Activated T-helper 2 cell treated with anti-CD3 and anti-CD28 coated beads, Interferon-gamma antibody, Interleukin-2, Interleukin-4, amounts not matched to agents 10 μg/mL and 5 μg/mL and 100 μg/mL, durations not matched to agents 14 hours and 24 hours and 36 hours (primary cell): ENCODE results near the gene NBEA. TPM values are rescaled to one million over a fixed set of nuclear protein-coding genes. Genes with fewer than 3 reads are reported as not detected.

ENCODE experiments used
- DNase-seq: peaks from one replicate; pipeline ENCODE4 v3.0.0; 2021; ENCODE audit warnings: low spot score
- H3K27ac Mint-ChIP-seq: one replicate; pipeline ENCODE4 v1.8.0; 2021; ENCODE audit warnings: mixed read lengths
- H3K27me3 Mint-ChIP-seq: one replicate; pipeline ENCODE4 v1.8.0; 2021; ENCODE audit warnings: low read depth, mixed read lengths
- H3K36me3 Mint-ChIP-seq: one replicate; pipeline ENCODE4 v1.8.0; 2021; ENCODE audit warnings: low read depth, mixed read lengths
- H3K4me1 Mint-ChIP-seq: one replicate; pipeline ENCODE4 v1.8.0; 2021; ENCODE audit warnings: low read depth, mixed read lengths
- H3K4me3 Mint-ChIP-seq: one replicate; pipeline ENCODE4 v1.8.0; 2021; ENCODE audit warnings: low read depth, mild to moderate bottlenecking, moderate library complexity, mixed read lengths
- H3K9me3 Mint-ChIP-seq: one replicate; pipeline ENCODE4 v1.8.0; 2021; ENCODE audit warnings: mixed read lengths
- intact Hi-C: fragments of 100-400 bp; cut with micrococcal nuclease; formaldehyde crosslinking; loops from one replicate; pipeline ENCODE4 v1.15.1; 2023
- total RNA-seq: library from RNA; stranded (reverse); gene quantifications from 2 replicates; pipeline ENCODE4 v1.2.3, GENCODE V29; 2022

Gene NBEA
- total RNA-seq, 1 donor from 2014 or later, result 0.14 TPM

GRCh38 chr13:35162420-35162819 is 220.3 kb downstream of the NBEA start:
- Mint-ChIP-seq H3K4me1 (peaks cover 13% of the 10 kb centered on the region), H3K4me3 (peak overlapping the region; percentile 20), H3K27me3 (no peaks in the 10 kb centered on the region), H3K36me3 (no peaks in the 10 kb centered on the region), H3K27ac (no peak overlapping the region), H3K9me3 (no peaks in the 10 kb centered on the region)
- intact Hi-C loops, result loop anchor here (5.0 to 10.0 kb wide), 3 partner anchors 1008 to 1620 kb away; no protein-coding TSS in a partner anchor
- DNase-seq, result no peak

GRCh38 chr13:35163674-35164073 is 221.6 kb downstream of the NBEA start:
- DNase-seq, result no peak
- no peaks in the 10 kb centered on the region for H3K27me3 Mint-ChIP-seq
- no peaks in the 10 kb centered on the region for H3K9me3 Mint-ChIP-seq
- peaks cover 13% of the 10 kb centered on the region for H3K4me1 Mint-ChIP-seq
- H3K4me3 Mint-ChIP-seq, result no peak overlapping the region
- intact Hi-C loops, result loop anchor here (5.0 to 10.0 kb wide), 3 partner anchors 1009 to 1621 kb away; no protein-coding TSS in a partner anchor
- H3K36me3 Mint-ChIP-seq, result no peaks in the 10 kb centered on the region
- H3K27ac Mint-ChIP-seq, result no peak overlapping the region

DNA sequence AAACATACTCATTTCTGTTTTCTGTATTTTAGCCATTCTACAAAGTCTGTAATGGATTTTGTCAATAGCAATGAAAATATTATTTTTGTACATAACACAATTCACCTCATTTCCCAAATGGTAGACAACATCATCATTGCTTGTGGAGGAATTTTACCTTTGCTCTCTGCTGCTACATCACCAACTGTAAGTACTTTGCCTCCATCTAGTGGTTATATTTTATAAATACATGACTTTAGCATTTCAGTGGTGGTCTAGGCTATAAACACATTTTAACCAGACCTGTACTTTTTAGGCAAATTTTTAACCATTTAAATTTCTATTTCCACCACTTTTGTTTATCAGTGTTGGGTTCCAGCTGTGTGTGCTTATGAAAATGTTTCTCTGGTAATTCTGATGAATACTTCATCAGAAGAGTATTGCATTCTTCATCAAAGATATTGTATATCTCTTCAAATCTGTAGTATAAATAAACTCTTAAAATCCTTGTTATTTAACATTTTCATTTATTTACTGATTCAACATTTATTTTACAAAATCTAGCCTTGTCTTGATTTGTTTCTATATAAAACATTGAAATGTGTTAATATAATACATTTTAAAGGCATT is 222.4 kb downstream of the NBEA start:
- peaks cover 8% of the 10 kb centered on the region for H3K4me1 Mint-ChIP-seq
- intact Hi-C loops, result loop anchor here (5.0 to 10.0 kb wide), 3 partner anchors 1010 to 1622 kb away; no protein-coding TSS in a partner anchor

DNA sequence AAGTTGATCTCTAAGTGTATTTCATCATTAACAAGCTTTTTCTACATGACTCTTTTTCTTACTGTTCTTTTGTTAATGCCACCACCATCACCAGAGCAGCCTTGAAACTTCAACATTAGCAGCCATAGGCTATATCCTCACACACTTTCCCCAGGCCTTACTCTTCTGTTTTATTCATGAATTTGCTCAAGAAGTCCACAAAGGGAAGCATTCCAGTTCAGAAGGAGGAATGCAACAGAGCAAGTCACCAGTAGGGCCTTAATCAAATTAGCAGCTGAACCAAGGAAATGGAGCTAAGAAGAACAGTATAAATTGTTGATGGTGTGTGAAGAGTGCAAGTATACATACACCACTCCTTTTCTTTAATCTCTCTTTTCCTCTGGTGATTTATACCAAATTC is 223.1 kb downstream of the NBEA start:
- Mint-ChIP-seq H3K4me3 (no peak overlapping the region), H3K4me1 (peaks cover 7% of the 10 kb centered on the region), H3K27me3 (no peaks in the 10 kb centered on the region), H3K27ac (no peak overlapping the region), H3K9me3 (no peaks in the 10 kb centered on the region), H3K36me3 (no peaks in the 10 kb centered on the region)
- intact Hi-C loops, result loop anchor here (10.0 kb wide), 2 partner anchors 1010 to 1340 kb away; no protein-coding TSS in a partner anchor
- no peak for DNase-seq

More for the DNA sequence above, 222.4 kb downstream of the NBEA start:
- Mint-ChIP-seq H3K36me3 (no peaks in the 10 kb centered on the region), H3K27ac (no peak overlapping the region), H3K4me3 (no peak overlapping the region), H3K27me3 (no peaks in the 10 kb centered on the region), H3K9me3 (no peaks in the 10 kb centered on the region)
- no peak for DNase-seq

DNA sequence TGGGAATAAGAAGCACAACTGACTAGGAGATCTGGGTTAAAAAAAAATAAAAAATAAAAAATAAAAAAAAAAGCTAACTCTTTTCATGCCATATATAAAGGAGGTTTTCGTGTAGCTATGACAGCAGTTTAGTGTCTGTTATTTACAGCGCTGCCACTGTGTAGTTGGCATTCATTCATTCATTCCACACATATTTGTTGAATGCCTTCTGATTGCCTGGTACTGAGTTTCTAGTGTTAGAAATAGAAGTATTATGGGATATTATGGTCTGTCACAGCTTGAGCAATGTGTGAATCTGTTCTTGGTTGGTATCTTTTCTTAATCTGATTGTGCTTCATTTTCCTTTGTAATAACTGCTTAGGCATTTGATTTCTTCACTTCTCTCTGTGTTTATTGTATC is 237.4 kb downstream of the NBEA start:
- Mint-ChIP-seq H3K27me3 (no peaks in the 10 kb centered on the region), H3K4me3 (no peak overlapping the region), H3K4me1 (no peaks in the 10 kb centered on the region), H3K36me3 (no peaks in the 10 kb centered on the region), H3K27ac (no peak overlapping the region), H3K9me3 (no peaks in the 10 kb centered on the region)
- intact Hi-C loops, result no loop called here
- no peak for DNase-seq

- no peaks in the 10 kb centered on the region for H3K27me3 Mint-ChIP-seq
- intact Hi-C loops, result no loop called here
- H3K27ac Mint-ChIP-seq, result no peak overlapping the region
- no peak for DNase-seq
- H3K4me3 Mint-ChIP-seq, result no peak overlapping the region
- H3K9me3 Mint-ChIP-seq, result no peaks in the 10 kb centered on the region
- H3K4me1 Mint-ChIP-seq, result no peaks in the 10 kb centered on the region
- H3K36me3 Mint-ChIP-seq, result no peaks in the 10 kb centered on the region
Observed at GRCh38 chr13:35179920-35180663, 238.0 kb downstream of the NBEA start.

DNA sequence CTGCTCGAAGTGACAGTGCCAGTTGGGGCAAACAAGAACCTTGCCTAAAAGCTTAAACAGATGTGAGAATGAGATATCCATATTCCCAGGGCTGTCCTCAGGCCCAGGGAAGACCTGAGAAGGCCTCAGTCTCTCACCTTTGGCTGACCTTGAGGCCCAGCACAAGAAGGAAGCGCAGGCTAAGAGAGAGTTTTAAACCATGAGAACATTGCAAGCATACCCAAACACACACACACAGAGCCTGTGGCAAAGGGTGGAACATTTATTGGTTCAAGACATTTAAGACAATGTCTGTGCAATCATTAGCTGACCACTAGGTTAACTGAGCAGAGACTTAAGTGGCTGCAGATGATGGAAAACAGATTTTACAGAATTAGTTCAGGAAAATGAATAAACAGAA is 248.2 kb downstream of the NBEA start:
- Mint-ChIP-seq H3K9me3 (no peaks in the 10 kb centered on the region), H3K4me3 (no peak overlapping the region), H3K36me3 (no peaks in the 10 kb centered on the region), H3K4me1 (no peaks in the 10 kb centered on the region), H3K27me3 (no peaks in the 10 kb centered on the region), H3K27ac (no peak overlapping the region)
- intact Hi-C loops, result no loop called here
- no peak for DNase-seq

DNA sequence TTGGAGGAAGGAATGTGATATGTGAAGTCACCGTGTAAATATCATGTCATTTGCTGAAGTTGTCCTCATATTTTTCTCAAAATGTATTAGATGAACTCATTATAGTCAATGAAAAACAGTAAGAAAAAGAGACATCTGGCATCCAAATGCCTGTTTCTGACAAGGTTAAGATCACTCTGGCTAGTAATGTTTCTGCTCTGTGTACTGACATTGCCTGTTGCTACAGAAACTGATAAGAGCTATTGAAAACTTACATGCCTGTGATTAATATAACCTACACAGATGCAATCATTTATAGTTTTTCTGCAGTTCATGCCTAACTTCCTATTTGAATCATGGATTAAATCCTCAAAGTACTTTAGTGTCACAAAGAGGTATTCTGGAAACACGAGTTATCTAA is 249.8 kb downstream of the NBEA start:
- no peak for DNase-seq
- Mint-ChIP-seq H3K4me3 (no peak overlapping the region), H3K27me3 (no peaks in the 10 kb centered on the region), H3K36me3 (no peaks in the 10 kb centered on the region), H3K27ac (no peak overlapping the region), H3K9me3 (no peaks in the 10 kb centered on the region), H3K4me1 (no peaks in the 10 kb centered on the region)
- intact Hi-C loops, result no loop called here

GRCh38 chr13:35198613-35199200 is 256.6 kb downstream of the NBEA start:
- intact Hi-C loops, result no loop called here
- DNase-seq, result no peak
- Mint-ChIP-seq H3K27me3 (no peaks in the 10 kb centered on the region), H3K4me3 (no peak overlapping the region), H3K9me3 (no peaks in the 10 kb centered on the region), H3K27ac (no peak overlapping the region), H3K36me3 (no peaks in the 10 kb centered on the region), H3K4me1 (no peaks in the 10 kb centered on the region)

GRCh38 chr13:35208587-35208986 is 266.5 kb downstream of the NBEA start:
- DNase-seq, result no peak
- intact Hi-C loops, result no loop called here
- Mint-ChIP-seq H3K4me1 (no peaks in the 10 kb centered on the region), H3K27ac (no peak overlapping the region), H3K27me3 (peaks cover 2% of the 10 kb centered on the region), H3K9me3 (no peaks in the 10 kb centered on the region), H3K4me3 (no peak overlapping the region), H3K36me3 (no peaks in the 10 kb centered on the region)

GRCh38 chr13:35210261-35210660 is 268.2 kb downstream of the NBEA start:
- no peak for DNase-seq
- Mint-ChIP-seq H3K27me3 (peaks cover 2% of the 10 kb centered on the region), H3K27ac (no peak overlapping the region), H3K36me3 (no peaks in the 10 kb centered on the region), H3K9me3 (no peaks in the 10 kb centered on the region), H3K4me1 (no peaks in the 10 kb centered on the region), H3K4me3 (no peak overlapping the region)
- intact Hi-C loops, result no loop called here

DNA sequence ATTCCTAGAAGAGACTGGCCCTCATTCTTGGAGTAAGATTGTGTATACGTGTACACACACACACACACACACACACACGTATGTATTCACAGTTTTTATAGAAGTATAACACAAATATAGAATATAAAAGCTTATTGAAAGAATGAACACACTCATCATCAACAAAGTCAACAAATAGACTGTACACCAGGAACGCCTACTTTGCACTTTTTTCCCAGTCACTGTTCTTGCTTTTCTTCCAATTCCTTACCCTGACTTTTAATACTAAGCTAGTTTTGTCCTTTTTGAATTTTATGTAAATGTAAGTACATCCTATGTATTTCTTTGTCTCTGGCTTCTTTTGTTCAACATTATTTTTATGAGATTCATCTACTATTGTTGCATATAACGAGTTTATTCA is 269.9 kb downstream of the NBEA start:
- intact Hi-C loops, result no loop called here
- no peak overlapping the region for H3K27ac Mint-ChIP-seq
- H3K27me3 Mint-ChIP-seq, result peaks cover 2% of the 10 kb centered on the region
- no peaks in the 10 kb centered on the region for H3K9me3 Mint-ChIP-seq
- H3K4me1 Mint-ChIP-seq, result no peaks in the 10 kb centered on the region
- no peaks in the 10 kb centered on the region for H3K36me3 Mint-ChIP-seq
- no peak for DNase-seq
- no peak overlapping the region for H3K4me3 Mint-ChIP-seq

GRCh38 chr13:35213911-35214310 is 271.8 kb downstream of the NBEA start:
- H3K36me3 Mint-ChIP-seq, result no peaks in the 10 kb centered on the region
- no peak overlapping the region for H3K27ac Mint-ChIP-seq
- H3K9me3 Mint-ChIP-seq, result no peaks in the 10 kb centered on the region
- no peak overlapping the region for H3K4me3 Mint-ChIP-seq
- H3K27me3 Mint-ChIP-seq, result peaks cover 2% of the 10 kb centered on the region
- H3K4me1 Mint-ChIP-seq, result no peaks in the 10 kb centered on the region
- DNase-seq, result no peak
- intact Hi-C loops, result no loop called here
